Measurements from ENCODE around the gene CYP4F11. TPM values are rescaled to one million over a fixed set of nuclear protein-coding genes. Genes with fewer than 3 reads are reported as not detected.

The CYP4F11 gene
- total RNA-seq, 4 donors from 2014 or later = 0.56 to 39.5 (median 7.5) TPM

DNA sequence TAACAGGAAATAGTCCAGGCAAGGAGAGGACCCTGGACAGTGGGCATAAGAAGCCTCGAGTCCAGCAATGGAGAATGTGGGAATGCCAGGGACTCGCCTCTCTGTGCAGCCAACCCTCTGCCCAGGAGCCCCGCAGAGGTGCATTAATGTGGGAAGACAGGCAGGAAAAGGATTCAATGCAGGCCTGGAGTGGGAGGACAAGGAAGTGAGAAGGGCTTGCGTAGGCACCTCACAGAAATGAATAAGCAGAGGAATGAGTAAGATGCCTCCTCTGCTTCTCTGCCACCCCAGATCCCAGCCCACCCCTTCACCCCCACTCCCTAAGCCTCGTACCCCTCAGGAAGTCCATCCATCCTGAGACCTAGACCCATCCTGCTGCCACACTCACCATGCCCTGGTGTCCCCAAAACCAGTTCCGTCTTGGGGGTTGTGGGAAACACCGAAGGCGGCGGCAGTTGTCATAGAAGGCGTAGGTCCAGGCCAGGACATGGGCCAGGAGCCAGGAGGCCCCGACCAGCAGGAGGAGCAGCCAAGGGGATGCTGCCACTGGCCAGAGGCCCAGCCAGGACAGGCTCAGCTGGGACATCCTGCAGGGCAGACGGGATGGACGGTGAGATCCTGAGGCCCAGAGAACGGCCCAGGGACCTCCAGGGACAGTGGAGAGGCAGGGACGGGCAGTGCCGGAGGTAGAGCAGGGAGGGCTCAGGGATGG is 37.1 kb downstream of the CYP4F11 start:
- no peak for TF ChIP-seq POLR2A (IDR thresholded peaks at IDR 0.05)
- TF ChIP-seq, protein P1, sequence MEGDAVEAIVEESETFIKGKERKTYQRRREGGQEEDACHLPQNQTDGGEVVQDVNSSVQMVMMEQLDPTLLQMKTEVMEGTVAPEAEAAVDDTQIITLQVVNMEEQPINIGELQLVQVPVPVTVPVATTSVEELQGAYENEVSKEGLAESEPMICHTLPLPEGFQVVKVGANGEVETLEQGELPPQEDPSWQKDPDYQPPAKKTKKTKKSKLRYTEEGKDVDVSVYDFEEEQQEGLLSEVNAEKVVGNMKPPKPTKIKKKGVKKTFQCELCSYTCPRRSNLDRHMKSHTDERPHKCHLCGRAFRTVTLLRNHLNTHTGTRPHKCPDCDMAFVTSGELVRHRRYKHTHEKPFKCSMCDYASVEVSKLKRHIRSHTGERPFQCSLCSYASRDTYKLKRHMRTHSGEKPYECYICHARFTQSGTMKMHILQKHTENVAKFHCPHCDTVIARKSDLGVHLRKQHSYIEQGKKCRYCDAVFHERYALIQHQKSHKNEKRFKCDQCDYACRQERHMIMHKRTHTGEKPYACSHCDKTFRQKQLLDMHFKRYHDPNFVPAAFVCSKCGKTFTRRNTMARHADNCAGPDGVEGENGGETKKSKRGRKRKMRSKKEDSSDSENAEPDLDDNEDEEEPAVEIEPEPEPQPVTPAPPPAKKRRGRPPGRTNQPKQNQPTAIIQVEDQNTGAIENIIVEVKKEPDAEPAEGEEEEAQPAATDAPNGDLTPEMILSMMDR (IDR thresholded peaks at IDR 0.05) = no peak
- Histone ChIP-seq H3K27me3 (no peaks in the 10 kb centered on the region), H3K27ac (no peak overlapping the region), H3K4me3 (replicated peaks in 1 of 3) (no peak overlapping the region), H3K36me3 (no peaks in the 10 kb centered on the region), H3K9me3 (no peaks in the 10 kb centered on the region), H3K4me1 (no peaks in the 10 kb centered on the region)
- no peak for DNase-seq
- 83% methylated on average over 16 of the region's 16 CpGs for WGBS, 2 donors
- intact Hi-C loops (cut with DNase I) = no loop called here

DNA sequence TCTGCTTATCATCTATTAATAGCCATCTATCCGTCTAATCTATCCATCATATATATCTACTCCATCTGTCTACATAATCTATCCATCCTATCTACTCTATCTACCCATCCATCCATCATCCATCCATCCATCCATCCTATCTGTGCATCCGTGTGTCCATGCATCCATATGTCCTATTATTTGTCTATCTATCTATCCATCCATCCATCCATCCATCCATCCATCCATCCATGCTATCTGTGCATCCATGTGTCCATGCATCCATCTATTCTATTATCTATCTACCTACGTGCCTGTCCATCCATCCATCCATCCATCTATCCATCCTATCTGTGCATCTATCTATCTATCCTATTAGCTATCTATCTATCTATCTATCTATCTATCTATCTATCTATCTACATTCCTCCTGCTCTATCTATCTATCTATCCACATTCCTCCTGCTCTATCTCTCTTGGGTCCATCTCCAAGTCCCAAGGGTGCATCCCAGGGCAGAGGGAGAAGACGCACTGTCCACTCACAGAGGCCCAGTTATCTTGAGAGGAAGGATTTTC is 38.4 kb downstream of the CYP4F11 start:
- H3K27me3 ChIP-seq = no peaks in the 10 kb centered on the region
- DNase-seq = no peak

DNA sequence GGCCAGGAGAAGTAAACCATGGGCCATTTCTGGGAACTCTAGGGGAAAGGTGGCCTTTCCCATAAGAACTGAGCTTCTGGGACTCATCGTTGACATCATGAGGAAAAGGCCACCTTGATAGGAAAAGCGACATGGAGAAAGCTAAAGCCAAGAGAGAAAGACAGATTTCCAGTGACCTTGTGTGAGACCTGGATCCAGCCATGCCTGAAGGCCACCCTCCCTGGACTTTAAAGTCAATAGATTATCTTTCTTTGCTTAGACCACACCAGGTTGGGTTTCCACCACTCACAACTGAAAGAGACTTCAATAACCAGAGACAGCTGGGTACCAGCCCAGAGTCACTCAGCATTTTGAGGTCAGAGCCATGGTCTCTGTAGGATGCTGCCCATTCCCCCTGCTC is 40.0 kb downstream of the CYP4F11 start:
- no peak for DNase-seq
- Histone ChIP-seq H3K4me1 (no peaks in the 10 kb centered on the region), H3K27ac (no peak overlapping the region), H3K9me3 (no peaks in the 10 kb centered on the region), H3K27me3 (no peaks in the 10 kb centered on the region), H3K4me3 (replicated peaks in 1 of 3) (no peak overlapping the region), H3K36me3 (no peaks in the 10 kb centered on the region)
- intact Hi-C loops (cut with DNase I) = no loop called here
- WGBS, 2 donors = 93 to 100% methylated on average over 2 of the region's 2 CpGs
- TF ChIP-seq, protein P1 (IDR thresholded peaks at IDR 0.05) = no peak
- no peak for TF ChIP-seq POLR2A (IDR thresholded peaks at IDR 0.05)

More for the DNA sequence above, 38.4 kb downstream of the CYP4F11 start:
- Histone ChIP-seq H3K9me3 (no peaks in the 10 kb centered on the region), H3K36me3 (no peaks in the 10 kb centered on the region), H3K4me3 (replicated peaks in 1 of 3) (no peak overlapping the region), H3K4me1 (no peaks in the 10 kb centered on the region), H3K27ac (no peak overlapping the region)
- 81 to 83% methylated on average over 4 of the region's 4 CpGs for WGBS, 2 donors
- intact Hi-C loops (cut with DNase I) = no loop called here
- TF ChIP-seq, protein P1 (IDR thresholded peaks at IDR 0.05) = no peak
- no peak for TF ChIP-seq POLR2A (IDR thresholded peaks at IDR 0.05)

DNA sequence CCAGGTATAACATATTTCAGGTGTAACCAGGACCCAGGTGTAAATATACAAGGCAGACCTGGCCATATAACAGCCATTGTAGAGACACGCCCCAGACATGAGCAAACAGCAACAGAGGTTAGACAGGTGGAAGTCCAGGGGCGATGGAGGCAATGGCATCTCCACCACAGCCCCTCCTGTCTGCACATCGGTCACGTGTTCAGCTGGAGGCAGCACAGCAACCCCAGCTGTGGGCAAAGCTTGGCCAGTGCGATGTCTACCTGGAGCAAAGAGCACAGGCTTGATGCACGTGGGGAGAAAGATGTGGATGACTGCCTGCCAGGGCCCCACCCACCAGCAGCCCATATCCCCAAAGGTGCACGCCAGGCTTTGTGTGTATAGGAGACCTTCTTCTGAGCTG is 40.9 kb downstream of the CYP4F11 start:
- no peaks in the 10 kb centered on the region for H3K4me1 ChIP-seq
- DNase-seq = no peak
- intact Hi-C loops (cut with DNase I) = no loop called here
- WGBS, 2 donors = 46 to 66% methylated on average over 7 of the region's 7 CpGs
- no peak overlapping the region for H3K27ac ChIP-seq
- H3K9me3 ChIP-seq = no peaks in the 10 kb centered on the region
- TF ChIP-seq, protein P1 (IDR thresholded peaks at IDR 0.05) = no peak
- TF ChIP-seq POLR2A (IDR thresholded peaks at IDR 0.05) = no peak
- no peaks in the 10 kb centered on the region for H3K27me3 ChIP-seq
- no peak overlapping the region for H3K4me3 ChIP-seq (replicated peaks in 1 of 3)
- H3K36me3 ChIP-seq = no peaks in the 10 kb centered on the region

DNA sequence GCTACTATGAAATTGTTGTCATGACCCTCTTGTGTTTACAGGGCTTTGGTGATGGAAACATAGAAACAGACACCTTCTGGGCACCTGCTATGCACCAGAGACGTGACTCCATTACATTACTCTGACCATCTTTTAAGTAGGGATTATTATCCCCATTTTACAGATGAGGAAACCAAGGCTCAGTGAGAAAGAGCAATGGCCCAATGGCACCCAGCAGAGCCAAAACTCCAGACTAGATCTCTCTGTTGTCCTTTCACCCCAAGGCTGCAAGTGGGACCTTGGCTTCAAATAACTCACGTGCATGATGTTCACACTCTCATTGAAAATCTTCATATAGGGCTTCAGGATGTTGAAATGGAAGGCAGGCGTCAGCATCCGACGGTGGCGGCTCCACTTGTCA is 42.3 kb downstream of the CYP4F11 start:
- WGBS, 2 donors = 69 to 77% methylated on average over 6 of the region's 6 CpGs
- TF ChIP-seq, protein P1 (IDR thresholded peaks at IDR 0.05) = no peak
- no peak for TF ChIP-seq POLR2A (IDR thresholded peaks at IDR 0.05)
- Histone ChIP-seq H3K4me3 (replicated peaks in 1 of 3) (no peak overlapping the region), H3K27ac (no peak overlapping the region), H3K36me3 (no peaks in the 10 kb centered on the region), H3K4me1 (no peaks in the 10 kb centered on the region), H3K27me3 (no peaks in the 10 kb centered on the region), H3K9me3 (no peaks in the 10 kb centered on the region)
- intact Hi-C loops (cut with DNase I) = no loop called here
- no peak for DNase-seq
